Effector CD4-positive, alpha-beta T cell (primary cell): Measurements from ENCODE around the gene PAK3.

Experiments
- DNase-seq: peaks from one replicate; pipeline ENCODE4 v3.0.0-alpha.2; 2020

PAK3 gene

DNA sequence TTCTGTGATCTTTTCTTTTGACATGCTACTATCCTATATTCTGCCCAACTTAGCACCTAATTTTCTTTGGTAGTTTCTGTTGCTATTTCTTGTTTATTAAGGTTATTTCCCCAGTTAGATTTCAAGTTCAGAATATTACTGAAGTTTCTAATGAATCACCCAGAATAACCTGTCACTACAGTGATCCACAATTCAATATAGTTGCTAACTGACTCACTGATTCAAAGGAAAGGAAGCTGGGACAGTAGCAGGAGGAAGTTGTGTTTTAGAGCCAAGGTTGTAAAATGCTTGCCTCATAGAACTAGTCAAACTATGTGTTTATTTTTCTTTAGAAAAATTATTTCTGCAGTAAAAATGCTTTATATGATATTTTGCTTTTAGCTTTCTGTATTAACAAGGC, 37.4 kb downstream of the PAK3 start:
- no peak for DNase-seq

DNA sequence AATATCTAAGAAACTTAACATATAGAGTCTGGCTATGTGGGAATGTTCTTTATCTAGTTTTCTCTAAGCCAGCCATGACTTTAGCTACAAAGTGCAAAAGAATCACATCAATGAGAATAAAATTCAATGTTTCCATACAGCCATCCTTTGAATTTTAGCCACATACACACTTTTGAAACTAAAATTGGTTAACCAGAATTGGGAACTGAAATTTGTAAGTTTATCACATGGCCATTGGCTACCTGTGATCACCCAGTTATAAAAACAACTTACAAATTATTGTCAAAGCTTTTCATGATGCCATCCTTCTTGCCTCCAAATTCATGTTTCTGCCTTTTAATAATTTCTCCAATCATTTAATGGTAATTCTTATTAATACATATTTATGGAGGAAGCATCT, 49.9 kb downstream of the PAK3 start:
- no peak for DNase-seq

DNA sequence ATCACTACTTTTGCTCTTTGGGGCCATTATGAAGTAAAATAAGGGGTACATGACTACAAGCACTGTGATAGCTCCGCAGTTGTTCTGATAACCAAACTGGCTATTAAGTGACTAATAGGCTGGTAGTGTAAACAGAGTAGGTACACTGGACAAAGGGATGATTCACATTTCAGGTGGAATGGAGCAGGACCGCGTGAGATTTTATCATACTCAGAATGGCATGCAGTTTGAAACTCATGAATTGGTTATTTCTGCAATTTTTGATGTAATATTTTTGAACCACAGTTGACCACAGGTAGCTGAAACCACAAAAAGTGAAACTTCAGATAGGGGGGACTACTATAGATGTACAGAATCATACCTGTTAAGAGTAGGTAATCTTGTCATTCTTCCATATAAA, 55.8 kb downstream of the PAK3 start:
- DNase-seq = no peak

DNA sequence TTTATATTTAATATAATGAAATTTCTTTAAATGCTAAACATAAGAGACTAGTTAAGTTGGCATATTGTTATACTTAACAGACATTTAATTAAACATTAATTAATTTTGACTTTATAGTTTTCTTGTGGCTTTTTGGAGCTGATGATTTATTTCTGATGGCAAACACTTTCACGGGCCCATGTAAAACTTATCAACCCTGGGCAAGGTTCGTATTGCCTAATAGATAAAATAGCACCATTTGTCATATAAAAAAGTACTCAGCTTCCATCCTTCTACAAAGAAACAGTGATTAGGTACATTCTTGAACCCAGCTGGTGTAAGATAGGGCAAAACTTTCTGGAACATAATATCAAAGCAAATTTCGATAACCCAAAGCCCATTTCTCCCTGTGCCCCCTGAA, 63.2 kb downstream of the PAK3 start:
- DNase-seq = no peak

DNA sequence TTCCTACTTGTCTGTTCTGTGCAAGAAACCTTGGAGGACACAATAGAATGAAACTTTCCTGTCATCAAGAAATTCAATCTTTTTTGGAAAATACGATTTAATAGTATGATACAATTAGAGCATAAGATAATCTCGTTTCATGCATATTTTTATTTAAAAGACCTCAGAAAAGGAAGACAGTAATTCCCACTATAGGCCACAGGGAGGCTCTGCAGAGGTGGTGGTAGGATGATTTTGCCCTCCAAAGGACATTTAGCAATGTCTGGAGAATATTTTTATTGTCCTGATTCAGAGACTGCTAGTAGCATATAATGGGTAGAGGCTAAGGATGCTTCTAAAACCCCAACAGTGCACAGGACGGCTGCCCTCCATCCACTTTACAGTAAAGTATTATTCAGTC, 68.7 kb downstream of the PAK3 start:
- no peak for DNase-seq

DNA sequence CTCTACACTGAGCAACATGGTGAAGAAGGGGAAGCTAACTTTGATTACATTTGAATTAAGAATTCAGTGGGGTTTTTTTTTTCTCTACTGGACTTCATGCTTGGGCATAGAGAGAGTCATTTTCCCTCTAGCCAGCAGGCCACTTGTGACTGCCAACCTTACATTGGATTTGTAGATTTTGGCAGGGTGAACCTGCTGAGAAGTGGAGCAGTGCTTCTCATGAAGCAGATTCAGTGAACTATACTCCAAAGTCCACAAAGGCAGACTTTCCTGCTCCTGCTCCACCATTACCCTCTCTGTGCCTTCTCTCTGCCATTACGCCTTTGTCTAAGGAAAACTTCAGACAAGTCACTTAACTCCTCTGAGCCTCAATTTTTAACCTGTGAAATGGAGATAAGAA, 69.9 kb downstream of the PAK3 start:
- no peak for DNase-seq

DNA sequence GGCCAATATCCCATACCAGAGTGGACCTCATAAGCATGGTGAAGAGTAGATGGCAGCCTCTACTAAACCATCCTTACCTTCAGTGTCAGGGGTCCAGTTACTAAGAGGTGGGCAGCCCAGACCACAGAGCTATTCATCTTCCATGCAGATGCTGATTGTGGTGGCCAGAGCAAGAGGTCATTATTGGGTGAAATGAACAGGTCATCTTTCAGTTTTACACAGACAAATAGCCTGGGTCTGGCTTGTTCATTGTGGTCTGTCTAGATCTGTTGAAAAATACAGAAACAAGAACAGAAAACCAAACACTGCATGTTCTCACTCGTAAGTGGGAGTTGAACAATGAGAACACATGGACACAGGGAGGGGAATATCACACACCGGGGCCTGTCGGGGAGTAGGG, 71.3 kb downstream of the PAK3 start:
- no peak for DNase-seq

DNA sequence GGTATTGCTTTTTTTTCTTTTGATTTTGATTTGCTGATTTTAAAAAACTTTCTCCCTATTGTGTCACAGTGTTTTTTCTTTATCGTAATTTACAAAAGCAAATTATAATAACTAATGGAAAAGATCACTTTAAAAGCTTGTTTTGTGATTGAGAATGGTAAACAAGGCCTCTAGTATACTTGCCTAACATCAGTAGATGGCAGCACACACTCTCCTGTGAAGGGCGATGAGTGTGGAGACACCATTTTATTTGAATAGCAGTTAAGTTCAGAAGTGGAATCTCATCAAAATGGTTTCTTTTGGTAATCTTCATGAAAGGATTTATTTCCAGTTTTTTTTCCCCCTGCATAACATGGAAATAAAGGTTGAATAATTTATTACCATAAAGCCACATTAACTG, 72.3 kb downstream of the PAK3 start:
- no peak for DNase-seq

DNA sequence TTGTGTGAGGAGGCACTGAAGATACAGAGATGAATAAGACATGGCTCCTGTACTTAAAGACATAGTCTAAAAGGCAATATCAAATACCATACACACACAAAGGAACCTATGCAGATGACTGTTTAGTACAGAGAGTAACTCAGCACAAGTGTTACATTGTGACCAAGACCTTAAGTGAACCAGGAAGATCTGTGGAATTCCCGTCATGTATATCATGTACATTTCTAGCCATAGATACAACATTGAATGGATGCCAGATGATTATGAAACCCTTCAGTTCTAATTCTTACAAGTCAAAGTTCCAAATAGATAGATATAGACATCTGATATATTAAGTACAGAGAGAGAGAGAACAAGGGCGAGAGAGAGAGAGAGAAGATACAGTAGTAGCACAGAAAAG, 73.2 kb downstream of the PAK3 start:
- no peak for DNase-seq

DNA sequence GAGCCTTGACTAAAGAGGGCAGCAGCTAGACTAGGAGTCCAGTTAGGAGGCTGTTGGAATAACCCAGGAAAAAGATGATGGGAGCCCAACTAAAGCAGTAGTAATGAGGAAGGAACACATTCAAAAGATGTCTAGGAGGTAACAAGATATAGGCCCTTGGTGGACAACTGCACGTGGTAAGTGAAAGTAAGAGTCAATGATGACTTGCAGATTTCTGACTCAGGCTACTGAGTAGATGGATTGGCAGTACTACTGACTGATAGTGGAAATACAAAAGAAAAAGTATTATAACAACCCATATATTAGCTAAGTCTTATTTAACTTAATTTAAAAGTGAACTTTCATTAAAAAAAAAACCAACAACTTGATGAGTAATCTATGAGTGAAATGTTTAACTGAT, 74.0 kb downstream of the PAK3 start:
- no peak for DNase-seq

DNA sequence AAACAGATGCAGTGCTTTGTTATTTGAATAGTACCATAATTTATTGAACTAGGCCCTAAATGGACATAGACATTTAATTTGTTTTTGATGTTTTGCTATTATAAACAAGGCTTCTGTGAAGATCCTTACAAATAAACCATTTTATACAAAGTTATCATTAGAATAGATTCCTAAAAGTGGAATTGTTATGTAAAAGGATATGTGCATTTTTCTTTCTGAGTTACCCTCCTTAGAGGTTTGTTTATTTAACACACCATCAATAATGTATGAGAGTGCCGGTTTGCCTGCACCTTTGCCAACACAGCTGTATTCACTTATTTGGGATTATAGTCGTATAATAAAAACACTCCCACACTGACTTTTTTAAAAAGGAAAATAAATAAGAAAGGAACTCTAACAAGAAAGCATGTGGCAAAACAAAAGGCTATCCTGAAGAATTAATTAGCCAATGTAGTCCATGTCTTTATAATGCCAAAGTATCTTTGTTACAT, 84.8 kb downstream of the PAK3 start:
- DNase-seq = no peak

DNA sequence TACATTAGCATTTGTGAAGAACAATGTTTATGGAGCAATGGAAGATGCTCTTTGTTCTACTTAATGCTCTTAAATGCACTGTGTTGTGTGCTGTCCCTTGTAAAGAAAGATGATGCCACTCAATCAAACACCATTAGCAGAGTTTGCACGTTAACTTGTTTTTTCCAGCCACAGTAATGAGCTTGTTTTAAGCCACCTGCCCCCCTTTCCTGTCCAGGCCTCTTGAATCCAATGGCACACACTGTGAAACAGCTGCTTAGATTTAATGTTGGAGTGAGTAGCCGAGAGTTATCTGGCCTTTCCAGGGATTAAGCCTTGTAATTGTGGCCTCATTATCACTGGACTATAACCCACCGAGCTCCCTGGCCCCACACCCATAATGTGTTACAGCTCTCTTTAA, 86.0 kb downstream of the PAK3 start:
- no peak for DNase-seq

DNA sequence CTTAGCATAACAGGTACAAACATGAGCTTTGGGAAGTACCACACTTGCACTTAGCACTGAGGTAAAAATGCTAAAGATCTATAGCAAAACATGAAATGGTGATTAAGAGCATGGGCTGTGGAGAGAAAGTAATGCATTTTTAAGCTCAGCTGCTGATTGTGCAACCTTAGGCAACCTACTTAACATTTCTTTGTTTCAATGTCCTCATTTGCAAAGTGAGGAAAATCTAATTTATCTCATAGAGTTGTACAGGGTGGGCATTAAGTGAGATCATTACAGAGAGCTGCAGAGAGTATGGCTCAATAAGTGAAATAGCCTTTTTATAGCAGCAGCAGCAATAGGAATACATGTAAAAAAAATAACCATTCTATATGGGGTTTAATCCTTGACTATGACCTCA, 87.0 kb downstream of the PAK3 start:
- DNase-seq = no peak

DNA sequence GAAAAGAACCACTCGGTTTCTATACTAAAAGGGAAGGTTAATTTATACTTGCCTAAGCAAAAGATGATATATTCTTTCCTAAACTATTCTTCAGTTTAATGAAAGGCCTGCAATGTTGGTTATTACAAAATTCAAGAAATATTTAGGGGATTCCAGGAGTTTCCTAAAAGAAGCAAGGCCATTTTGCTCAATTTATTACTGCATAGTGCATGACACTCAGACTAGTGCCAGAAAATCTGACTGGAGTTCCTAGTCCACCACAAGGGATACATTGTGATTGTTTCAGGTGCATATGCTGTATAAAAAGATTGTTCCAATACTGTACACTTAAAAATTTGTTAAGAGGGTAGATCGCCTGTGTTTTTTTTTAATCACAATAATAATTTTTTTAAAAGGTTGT, 95.6 kb downstream of the PAK3 start:
- no peak for DNase-seq

DNA sequence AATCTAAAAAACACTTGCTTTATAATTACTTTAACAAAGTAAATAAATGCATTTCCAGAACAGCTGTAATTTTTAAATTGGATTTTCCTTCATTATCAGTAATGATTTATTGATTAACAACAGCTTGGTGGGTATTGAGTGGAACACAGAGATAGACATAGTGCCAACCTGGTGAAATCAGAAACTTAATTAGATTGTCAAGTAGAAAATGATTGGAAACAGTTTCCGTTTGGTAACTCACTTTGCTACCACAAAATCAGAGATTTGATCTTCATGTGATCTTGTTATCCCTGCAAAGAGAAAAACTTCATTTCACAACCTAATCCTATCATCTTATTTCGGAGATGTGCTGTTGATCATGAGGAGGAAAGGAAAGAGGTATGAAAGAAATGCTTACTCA, 103.5 kb downstream of the PAK3 start:
- DNase-seq = no peak

DNA sequence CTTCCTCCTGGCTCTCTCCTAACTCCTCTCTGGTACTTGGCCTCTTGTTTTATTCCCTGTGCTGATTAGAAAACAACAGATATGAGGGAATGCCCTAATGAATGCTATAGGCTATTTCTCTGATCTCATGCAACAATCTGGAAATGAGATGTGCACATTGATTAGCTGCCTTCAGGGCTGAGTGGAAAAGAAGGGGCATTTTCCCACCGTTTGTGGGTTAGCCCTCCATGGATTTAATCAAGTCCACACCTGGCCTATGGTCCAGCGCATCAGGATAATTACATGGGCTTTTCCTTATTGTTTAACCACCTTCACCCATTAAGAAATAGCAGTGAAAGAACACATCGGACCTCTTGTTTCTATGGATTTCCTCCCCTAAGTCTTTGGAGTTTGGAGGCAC, 104.3 kb downstream of the PAK3 start:
- no peak for DNase-seq

DNA sequence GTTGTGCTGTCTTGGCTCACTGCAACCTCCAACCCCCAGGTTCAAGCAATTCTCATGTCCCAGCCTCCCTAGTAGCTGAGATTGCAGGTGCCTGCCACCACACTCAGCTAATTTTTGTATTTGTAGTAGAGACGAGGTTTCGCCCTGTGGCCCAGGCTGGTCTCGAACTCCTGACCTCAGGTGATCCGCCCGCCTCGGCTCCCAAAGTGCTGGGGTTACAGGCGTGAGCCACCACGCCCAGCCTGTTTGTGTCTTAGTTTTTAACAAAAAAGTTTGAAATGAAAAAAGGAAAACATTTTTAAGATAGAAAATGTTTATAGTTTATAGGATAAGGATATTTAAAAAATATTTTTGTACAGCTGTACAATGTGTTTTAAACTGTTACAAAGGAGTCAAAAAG, 111.9 kb downstream of the PAK3 start:
- no peak for DNase-seq

DNA sequence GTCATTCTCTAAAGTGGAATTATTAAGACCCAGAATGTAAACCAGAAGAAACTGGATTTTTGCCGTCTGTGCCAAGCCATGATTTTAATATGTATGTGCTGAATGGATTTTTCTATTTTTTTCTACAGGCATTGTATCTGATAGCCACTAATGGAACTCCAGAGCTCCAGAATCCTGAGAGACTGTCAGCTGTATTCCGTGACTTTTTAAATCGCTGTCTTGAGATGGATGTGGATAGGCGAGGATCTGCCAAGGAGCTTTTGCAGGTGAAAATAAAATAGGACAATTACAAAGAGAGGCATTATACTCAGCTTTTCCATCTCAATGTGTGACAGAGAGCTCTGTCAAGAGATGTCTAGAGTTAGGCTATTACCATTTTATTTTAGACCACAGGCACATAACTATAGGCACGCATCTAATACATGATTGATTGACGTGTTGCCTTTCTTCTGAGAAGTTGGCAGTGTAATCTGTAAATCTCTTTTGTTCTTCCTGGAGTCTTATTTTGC, 120.4 kb downstream of the PAK3 start:
- no peak for DNase-seq

DNA sequence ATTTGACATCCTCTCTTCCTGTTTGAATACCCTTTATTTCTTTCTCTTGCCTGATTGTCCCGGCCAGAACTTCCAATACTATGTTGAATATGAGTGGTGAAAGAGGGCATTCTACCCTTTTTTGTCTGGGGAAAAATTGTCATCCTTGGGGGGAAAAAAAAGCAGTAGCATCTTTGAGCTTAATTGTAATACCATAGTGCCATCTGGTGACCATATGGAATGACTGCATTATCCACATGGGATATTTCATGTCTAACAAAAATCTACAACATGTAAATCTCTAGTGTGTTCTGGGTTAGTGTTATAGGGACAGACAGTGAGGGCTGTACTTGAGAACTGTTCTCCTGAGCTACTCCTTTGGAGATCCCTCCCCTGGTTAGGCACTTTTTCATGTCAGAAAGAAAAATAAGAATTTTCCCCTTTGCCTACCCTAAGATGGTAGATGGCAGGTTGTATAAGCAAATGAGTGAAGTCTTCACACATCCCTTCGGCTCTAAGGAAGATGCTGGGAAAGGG, 148.3 kb downstream of the PAK3 start:
- DNase-seq = no peak

DNA sequence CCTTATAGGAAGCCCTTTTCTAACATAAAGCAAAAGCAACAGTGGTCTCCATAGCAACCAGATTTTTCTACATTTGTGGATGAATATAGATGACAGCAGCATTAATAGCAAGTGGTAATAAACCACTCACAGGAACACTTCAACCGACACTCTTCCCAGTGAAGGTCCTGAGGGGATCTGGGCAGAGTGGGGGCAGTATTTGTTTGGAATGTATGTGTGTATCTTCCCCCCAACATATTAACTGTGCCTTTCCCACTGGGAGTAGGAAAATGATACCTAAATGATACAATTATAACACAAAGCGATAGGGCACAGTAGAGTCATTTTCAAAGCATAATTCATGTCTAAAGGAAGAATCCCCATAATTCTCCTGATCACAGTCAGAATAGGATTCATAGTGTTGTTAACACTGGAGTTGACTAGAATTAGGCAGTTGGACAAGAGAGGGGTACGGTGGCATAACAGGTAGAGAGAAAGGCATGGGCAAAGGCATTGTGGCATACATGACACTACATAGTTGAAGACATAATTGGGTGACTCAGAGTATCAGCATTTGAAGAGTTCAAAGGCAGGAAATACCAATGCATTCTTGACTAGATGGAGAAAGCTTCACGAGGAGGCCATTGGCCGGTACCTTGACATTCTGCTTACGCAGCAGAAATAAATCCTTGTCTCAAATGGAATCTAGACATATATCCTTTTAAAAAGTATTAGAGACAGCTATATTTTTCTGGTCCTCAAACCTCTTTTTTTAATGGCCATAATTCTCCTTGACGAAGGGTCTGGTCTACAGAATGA, 159.1 kb downstream of the PAK3 start:
- DNase-seq = no peak

DNA sequence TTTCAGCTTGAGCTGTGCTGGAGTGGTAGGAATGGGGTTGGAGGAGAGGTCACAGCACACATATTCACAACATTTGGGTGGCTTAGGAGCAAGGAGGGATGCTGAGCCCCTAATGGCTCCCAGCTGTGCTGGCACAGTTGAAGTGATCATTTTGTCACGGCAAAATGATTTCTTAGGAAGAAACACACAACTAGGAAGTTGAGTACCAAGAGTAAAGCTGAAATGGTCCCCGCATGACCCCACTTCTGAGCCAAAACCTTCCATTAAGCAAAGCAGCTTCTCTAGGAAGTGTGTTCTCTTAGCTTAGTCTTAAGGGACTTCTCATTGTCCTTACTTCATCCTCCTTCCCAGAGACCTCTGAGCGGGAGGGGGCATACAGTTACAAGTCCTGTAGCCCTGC, 161.7 kb downstream of the PAK3 start:
- no peak for DNase-seq

DNA sequence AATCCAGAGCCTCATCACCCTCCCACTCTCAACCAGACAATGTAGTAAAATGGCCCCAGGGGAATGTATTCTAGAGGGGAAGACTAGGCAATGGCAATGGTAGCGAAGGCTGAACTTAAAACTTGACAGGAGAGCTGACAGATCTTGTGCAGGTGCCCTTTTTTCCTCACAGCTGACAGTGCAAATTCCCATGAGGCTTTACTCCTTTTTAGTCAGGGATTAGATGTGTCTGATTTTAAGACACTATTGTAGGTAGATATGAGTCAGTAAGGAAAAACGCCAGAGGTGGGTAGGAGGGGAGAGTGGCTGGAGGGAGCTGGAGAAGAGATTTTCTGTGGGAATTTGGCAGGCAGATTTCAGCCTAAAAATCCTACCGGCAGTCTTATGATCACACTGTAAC, 163.6 kb downstream of the PAK3 start:
- no peak for DNase-seq

DNA sequence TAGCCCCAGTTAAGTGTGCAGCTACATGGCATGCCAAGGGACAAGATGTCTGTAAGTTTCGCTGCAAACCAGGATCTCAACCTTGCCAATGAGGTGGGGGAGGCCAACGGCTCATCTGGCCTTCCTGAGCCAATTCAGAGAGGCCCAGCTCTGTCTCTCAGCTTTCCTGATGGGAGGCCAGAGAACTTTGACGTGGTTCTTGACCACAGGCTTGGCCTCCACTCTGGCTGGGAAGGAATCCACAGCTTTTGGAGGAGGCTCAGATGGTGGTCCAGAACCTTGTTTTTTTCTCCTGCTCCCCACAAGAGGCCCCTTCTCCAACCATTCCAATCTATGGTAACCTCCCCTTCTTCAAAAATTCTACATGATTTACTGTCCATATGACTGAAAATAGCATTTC, 164.5 kb downstream of the PAK3 start:
- no peak for DNase-seq

DNA sequence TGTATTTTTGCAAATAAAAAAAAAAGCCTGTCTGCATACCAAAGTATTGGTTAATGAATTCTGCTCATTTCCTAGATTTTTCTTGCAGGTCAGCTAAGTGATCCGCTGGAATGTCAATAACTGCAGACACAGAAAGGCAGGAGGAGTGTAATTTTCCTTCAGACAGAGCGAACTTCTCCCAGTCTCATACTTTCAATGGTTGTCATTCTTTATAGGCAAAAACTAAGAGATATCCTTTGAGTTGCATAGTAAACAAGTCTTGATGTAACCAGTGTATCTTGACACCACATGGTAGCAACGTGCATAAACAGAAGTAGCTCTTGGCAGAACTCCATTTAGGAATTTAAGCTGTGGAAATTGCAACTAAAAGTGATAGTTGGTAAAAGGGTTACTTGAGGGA, 166.1 kb downstream of the PAK3 start:
- no peak for DNase-seq

DNA sequence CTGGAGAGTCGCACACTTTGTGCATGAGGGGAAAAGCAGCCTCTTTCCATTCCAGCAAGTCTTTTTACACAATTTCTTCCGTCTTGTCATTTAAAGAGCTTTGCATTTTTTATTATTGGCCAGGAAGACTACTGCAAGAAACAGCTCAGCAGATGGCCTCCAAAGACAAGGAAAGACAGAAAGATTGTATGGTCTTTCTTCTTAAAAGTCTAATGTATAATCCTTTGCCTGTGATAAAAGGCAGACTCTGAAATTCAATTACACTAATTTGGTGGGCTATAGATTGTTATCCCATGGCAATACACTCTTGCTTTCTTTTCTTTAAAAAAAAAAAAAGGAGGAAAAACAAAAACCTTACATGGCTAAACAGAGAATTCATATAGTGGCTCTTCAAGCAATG, 168.4 kb downstream of the PAK3 start:
- no peak for DNase-seq
